ENCODE results near the gene KLHDC7A.

Gene KLHDC7A

DNA sequence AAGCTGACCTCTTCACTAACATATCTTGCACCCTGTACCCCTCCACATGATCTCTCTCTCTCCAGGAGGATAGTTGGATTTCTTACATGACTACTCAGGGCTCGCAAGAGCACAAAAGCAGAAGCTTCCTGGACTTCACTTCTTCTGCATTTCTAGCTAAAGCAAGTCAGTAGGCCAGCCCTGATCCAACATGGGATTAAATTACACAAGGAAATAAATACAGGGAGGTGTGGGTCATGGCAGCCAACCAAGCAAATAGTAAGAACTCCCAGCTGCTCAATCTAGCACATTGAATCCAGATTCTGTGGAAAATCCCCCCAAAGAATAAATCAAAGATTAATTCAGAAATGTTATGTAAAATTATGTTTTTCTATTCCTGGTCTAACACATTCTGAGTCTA, 33.3 kb downstream of the KLHDC7A start:
- Histone ChIP-seq H3K36me3 (no peaks in the 10 kb centered on the region), H3K27me3 (ENCODE audit: insufficient read depth, low read depth, severe bottlenecking) (no peaks in the 10 kb centered on the region), H3K9me3 (ENCODE audit: severe bottlenecking) (peaks cover 10% of the 10 kb centered on the region), H3K4me3 (ENCODE audit: low read depth, low read length) (no peak overlapping the region), H3K27ac (no peak overlapping the region)
- TF ChIP-seq, protein P1, sequence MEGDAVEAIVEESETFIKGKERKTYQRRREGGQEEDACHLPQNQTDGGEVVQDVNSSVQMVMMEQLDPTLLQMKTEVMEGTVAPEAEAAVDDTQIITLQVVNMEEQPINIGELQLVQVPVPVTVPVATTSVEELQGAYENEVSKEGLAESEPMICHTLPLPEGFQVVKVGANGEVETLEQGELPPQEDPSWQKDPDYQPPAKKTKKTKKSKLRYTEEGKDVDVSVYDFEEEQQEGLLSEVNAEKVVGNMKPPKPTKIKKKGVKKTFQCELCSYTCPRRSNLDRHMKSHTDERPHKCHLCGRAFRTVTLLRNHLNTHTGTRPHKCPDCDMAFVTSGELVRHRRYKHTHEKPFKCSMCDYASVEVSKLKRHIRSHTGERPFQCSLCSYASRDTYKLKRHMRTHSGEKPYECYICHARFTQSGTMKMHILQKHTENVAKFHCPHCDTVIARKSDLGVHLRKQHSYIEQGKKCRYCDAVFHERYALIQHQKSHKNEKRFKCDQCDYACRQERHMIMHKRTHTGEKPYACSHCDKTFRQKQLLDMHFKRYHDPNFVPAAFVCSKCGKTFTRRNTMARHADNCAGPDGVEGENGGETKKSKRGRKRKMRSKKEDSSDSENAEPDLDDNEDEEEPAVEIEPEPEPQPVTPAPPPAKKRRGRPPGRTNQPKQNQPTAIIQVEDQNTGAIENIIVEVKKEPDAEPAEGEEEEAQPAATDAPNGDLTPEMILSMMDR (IDR thresholded peaks at IDR 0.05; ENCODE audit: low read depth, low read length): no peak
- DNase-seq: no peak

DNA sequence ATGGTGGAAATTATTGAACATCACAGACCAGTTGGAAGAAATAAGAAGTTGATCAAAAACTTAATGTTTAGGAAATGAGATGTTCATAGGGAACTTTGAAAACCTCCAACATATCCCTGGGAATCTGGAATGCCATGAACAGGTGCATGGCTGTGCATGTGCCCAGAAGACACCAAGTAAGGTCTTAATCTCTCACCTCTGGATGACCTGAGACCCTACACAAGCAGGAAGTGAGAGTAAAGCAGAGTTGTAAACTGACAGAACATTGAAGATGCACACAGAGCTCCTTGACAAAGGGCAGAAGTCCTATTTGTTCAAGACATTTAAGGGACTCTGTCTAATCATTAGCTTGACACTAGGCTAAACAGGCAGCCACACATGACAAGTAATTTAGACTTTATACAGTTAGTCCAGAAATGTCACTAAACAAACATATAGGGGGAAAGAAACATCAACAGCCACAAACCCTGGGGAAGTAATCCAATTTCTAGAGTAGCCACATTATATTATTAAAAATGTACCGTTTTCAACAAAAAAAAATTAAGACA, 34.5 kb downstream of the KLHDC7A start:
- TF ChIP-seq, protein P1 (IDR thresholded peaks at IDR 0.05; ENCODE audit: low read depth, low read length): no peak
- no peak for DNase-seq
- H3K9me3 ChIP-seq (ENCODE audit: severe bottlenecking): peaks cover 10% of the 10 kb centered on the region
- H3K27ac ChIP-seq: no peak overlapping the region
- no peaks in the 10 kb centered on the region for H3K27me3 ChIP-seq (ENCODE audit: insufficient read depth, low read depth, severe bottlenecking)
- H3K4me3 ChIP-seq (ENCODE audit: low read depth, low read length): no peak overlapping the region
- no peaks in the 10 kb centered on the region for H3K36me3 ChIP-seq

DNA sequence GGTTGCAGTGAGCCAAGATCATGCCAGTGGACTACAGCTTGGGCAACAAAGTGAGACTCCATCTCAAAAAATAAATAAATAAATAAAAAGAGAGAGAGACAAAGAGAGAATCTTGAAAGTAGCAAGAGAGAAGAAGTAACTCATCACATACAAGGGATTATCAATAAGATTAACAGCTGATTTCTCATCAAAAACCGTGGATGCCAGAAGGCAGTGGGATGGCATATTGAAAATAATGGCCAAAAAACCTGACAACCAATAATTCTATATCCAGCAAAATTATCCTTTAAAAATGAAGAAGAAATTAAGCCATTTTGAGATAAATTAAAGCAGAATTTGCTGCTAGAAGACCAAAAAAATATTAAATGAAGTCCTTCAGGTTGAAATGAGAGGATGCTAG, 35.7 kb downstream of the KLHDC7A start:
- H3K27me3 ChIP-seq (ENCODE audit: insufficient read depth, low read depth, severe bottlenecking): no peaks in the 10 kb centered on the region
- DNase-seq: no peak
- no peaks in the 10 kb centered on the region for H3K36me3 ChIP-seq
- H3K27ac ChIP-seq: no peak overlapping the region
- TF ChIP-seq, protein P1 (IDR thresholded peaks at IDR 0.05; ENCODE audit: low read depth, low read length): no peak
- peaks cover 10% of the 10 kb centered on the region for H3K9me3 ChIP-seq (ENCODE audit: severe bottlenecking)
- H3K4me3 ChIP-seq (ENCODE audit: low read depth, low read length): no peak overlapping the region

DNA sequence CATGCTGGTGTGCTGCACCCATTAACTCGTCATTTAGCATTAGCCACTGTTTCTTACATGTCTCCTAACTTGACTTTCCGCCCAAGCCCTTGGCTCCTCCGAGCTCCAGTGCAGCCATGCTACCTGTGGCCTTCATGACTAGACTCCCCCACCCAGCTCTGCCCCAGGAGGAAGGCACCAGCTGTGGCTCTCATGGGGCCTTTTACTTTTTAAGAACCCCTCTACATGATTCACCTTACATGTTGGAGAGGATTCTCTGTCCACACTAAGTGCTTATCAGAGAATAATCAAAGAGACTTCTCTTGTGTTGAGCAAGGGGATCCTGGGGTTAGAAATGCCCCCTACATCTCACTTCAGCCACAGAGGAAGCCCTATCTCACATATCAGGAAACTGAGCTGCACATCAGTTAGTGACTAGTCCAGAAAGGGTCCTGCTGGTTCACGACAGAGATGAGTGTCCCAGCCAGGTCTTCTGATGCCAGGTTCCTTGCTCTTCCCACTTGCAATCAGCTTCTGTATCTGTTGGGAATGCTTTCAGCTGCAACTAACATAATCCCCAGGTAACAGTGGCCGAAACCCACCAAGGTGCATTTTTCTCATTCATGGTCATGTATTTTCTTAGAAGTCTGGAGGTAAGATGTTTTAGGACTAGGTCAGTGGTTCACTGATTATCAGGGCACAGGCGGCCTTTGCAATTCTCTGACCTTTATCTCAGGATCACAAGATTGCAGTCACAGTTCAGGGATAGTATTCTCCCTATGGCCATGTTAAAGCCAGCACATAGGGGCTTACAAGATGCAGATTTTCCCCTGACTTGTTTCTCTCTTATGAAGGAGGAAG, 45.9 kb downstream of the KLHDC7A start:
- H3K36me3 ChIP-seq: no peaks in the 10 kb centered on the region
- H3K27me3 ChIP-seq (ENCODE audit: insufficient read depth, low read depth, severe bottlenecking): no peaks in the 10 kb centered on the region
- TF ChIP-seq, protein P1 (IDR thresholded peaks at IDR 0.05; ENCODE audit: low read depth, low read length): no peak
- DNase-seq: no peak
- no peak overlapping the region for H3K4me3 ChIP-seq (ENCODE audit: low read depth, low read length)
- no peaks in the 10 kb centered on the region for H3K9me3 ChIP-seq (ENCODE audit: severe bottlenecking)
- H3K27ac ChIP-seq: no peak overlapping the region

DNA sequence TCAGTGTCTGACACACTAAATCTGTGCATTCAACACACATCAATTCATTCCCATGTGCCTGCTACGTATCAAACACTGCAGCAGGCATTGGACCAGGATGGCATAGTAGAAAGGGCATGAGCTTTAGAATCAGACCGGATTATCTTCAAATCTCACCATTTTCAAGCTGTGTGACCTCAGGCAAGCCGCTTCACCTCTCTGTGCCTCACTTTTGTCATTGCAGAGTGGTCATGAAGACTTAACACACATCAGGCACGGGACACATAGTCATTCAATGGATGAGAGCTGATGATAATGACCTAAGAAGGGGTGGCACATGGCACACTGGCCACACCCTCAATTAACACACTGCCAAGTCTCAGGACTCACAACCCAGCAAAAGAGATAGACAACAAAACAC, 46.8 kb downstream of the KLHDC7A start:
- H3K9me3 ChIP-seq (ENCODE audit: severe bottlenecking): no peaks in the 10 kb centered on the region
- TF ChIP-seq, protein P1 (IDR thresholded peaks at IDR 0.05; ENCODE audit: low read depth, low read length): no peak

More for the DNA sequence above, 46.8 kb downstream of the KLHDC7A start:
- no peaks in the 10 kb centered on the region for H3K36me3 ChIP-seq
- H3K27me3 ChIP-seq (ENCODE audit: insufficient read depth, low read depth, severe bottlenecking): peaks cover 1% of the 10 kb centered on the region
- no peak overlapping the region for H3K27ac ChIP-seq
- no peak for DNase-seq
- no peak overlapping the region for H3K4me3 ChIP-seq (ENCODE audit: low read depth, low read length)
